Neutrophil (primary cell): Measurements from ENCODE around the gene SLC44A1.

Experiments used
- H3K27ac ChIP-seq: fragments of 200-600 bp; sonication (generic); 2 replicates; pipeline ENCODE4 v1.5.1; 2016; ENCODE audit warnings: mild to moderate bottlenecking, moderate library complexity
- H3K27me3 ChIP-seq: fragments of 200-600 bp; sonication (generic); 2 replicates; pipeline ENCODE4 v1.6.0; 2016; ENCODE audit warnings: mild to moderate bottlenecking
- H3K36me3 ChIP-seq: fragments of 200-600 bp; sonication (generic); 2 replicates; pipeline ENCODE4 v1.5.1; 2017
- H3K4me1 ChIP-seq, 2 experiments: fragments of 200-600 bp in 1 of 2; sonication (generic) in 1 of 2; 1 replicate in 1 of 2; 2 replicates in 1 of 2; pipeline versions ENCODE4 v1.5.1 to v1.6.1; 2013 to 2016; ENCODE audit warnings: low read depth in 1 of 2, low read length in 1 of 2, mild to moderate bottlenecking in 1 of 2, moderate library complexity in 1 of 2; ENCODE audit not compliant: control insufficient read depth in 1 of 2, insufficient read depth in 1 of 2
- H3K4me3 ChIP-seq, 2 experiments: fragments of 200-600 bp in 1 of 2; sonication (generic) in 1 of 2; 1 replicate in 1 of 2; 2 replicates in 1 of 2; pipeline ENCODE4 v1.5.1; 2013 to 2016; ENCODE audit warnings: low read depth in 1 of 2, low read length in 1 of 2, mild to moderate bottlenecking in 1 of 2, moderate library complexity in 1 of 2
- H3K9me3 ChIP-seq: fragments of 200-600 bp; sonication (generic); 2 replicates; pipeline ENCODE4 v1.5.1; 2016
- TF ChIP-seq, protein P1 (sequence below): fragments of 200-600 bp; sonication (generic); IDR thresholded peaks from 2 replicates; pipeline ENCODE4 v1.5.1; 2016; ENCODE audit warnings: antibody characterized with exemption

SLC44A1 gene

DNA sequence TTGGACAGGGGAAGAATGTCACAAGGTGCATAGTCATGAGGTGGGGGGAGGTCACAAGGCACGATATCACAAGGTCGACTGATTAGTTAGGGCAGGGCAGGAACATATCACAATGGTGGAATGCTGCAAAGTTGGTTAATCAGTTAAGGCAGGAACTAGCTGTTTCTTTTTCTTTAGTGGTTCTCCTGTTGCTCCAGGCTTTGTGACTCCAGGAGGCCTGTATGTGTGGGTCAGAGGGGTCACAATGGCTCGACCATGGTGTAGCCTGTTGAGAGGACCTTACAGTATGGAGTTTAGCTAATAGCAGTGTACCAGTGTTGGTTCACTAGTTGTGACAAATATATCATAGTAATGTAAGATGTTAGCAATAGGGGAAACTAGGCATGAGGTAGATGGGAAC is 191.0 kb downstream of the SLC44A1 start:
- Histone ChIP-seq H3K27ac (no peak overlapping the region), H3K4me3 (no peak overlapping the region), H3K36me3 (no peaks in the 10 kb centered on the region), H3K9me3 (no peaks in the 10 kb centered on the region), H3K27me3 (no peaks in the 10 kb centered on the region), H3K4me1 (peaks cover 0 to 5% of the 10 kb centered on the region in 2 experiments)
- TF ChIP-seq, protein P1, sequence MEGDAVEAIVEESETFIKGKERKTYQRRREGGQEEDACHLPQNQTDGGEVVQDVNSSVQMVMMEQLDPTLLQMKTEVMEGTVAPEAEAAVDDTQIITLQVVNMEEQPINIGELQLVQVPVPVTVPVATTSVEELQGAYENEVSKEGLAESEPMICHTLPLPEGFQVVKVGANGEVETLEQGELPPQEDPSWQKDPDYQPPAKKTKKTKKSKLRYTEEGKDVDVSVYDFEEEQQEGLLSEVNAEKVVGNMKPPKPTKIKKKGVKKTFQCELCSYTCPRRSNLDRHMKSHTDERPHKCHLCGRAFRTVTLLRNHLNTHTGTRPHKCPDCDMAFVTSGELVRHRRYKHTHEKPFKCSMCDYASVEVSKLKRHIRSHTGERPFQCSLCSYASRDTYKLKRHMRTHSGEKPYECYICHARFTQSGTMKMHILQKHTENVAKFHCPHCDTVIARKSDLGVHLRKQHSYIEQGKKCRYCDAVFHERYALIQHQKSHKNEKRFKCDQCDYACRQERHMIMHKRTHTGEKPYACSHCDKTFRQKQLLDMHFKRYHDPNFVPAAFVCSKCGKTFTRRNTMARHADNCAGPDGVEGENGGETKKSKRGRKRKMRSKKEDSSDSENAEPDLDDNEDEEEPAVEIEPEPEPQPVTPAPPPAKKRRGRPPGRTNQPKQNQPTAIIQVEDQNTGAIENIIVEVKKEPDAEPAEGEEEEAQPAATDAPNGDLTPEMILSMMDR = no peak

DNA sequence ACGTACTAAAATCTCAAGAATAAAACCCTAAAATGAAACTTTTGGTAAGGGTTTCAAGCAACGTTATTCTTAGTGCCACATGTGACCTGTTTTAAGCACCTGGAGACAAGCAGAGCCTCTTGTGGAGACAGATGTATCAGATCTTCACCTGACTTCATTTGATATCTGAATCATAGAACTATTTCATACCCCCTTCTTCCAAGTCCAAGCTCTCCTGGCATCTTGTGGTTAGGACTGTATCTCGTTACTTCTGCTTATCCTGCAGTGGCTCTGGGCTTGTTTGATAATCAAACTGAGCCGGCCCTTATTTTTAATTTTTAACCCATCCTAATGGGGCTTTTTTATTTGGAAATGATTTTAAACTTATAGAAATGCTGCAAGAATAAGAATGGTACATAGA is 192.3 kb downstream of the SLC44A1 start:
- H3K36me3 ChIP-seq = no peaks in the 10 kb centered on the region
- H3K9me3 ChIP-seq = no peaks in the 10 kb centered on the region
- no peaks in the 10 kb centered on the region for H3K27me3 ChIP-seq
- peaks cover 0 to 4% of the 10 kb centered on the region in 2 experiments for H3K4me1 ChIP-seq
- TF ChIP-seq, protein P1 = no peak
- H3K27ac ChIP-seq = no peak overlapping the region
- H3K4me3 ChIP-seq = no peak overlapping the region

DNA sequence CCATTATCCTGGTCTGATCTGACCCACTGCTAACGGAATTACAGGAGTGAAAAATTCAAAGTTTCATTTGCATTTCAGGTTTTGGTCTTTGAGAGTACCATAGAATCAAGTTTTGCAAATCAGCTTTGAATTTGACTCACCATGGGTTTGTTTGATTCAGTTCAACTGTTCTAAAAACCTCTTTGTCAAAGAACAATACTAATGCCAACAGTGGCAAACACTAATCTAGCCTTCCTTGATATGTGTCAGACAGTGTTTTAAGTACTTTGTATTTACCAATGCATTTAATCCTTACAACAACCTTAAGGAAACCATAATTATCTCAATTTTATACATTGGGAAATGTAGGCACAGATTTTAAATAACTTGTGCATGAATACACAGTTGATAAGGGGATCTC is 193.3 kb downstream of the SLC44A1 start:
- Histone ChIP-seq H3K27ac (no peak overlapping the region), H3K4me1 (no peaks in the 10 kb centered on the region), H3K36me3 (no peaks in the 10 kb centered on the region), H3K27me3 (no peaks in the 10 kb centered on the region), H3K4me3 (no peak overlapping the region), H3K9me3 (no peaks in the 10 kb centered on the region)
- TF ChIP-seq, protein P1 = no peak

DNA sequence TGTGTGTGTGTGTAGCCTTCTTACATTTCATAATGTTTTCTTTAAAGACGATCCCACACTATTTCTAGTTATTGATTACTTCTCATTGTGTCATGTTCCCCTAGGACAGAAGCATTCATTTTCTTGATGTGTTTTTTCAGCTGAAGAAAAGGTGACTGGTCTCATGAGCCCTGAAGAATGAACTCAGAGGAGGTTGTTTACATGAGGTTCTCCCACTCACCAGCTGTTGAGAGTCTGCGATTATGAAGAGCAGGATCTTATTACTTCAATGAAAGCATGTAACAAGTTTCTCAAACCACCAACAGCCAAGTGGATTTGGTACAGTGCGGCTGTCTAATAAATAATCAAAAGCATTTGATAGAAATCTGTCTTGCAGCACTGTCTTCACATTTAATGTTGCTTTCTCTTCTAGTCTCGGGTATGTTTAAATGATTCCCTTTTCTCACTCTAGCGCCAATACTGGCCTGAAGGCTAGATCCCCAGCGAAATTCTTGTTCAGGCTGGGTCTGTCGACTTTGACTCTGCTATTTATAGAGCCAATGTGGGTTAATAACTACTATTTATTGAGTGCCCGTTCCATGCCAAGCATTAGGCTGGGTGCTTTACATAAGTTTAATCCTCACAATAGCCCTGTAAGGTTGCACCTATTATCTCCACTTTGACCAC is 193.8 kb downstream of the SLC44A1 start:
- Histone ChIP-seq H3K27me3 (no peaks in the 10 kb centered on the region), H3K4me3 (no peak overlapping the region), H3K27ac (no peak overlapping the region), H3K36me3 (no peaks in the 10 kb centered on the region), H3K9me3 (no peaks in the 10 kb centered on the region), H3K4me1 (no peaks in the 10 kb centered on the region)
- TF ChIP-seq, protein P1 = no peak

DNA sequence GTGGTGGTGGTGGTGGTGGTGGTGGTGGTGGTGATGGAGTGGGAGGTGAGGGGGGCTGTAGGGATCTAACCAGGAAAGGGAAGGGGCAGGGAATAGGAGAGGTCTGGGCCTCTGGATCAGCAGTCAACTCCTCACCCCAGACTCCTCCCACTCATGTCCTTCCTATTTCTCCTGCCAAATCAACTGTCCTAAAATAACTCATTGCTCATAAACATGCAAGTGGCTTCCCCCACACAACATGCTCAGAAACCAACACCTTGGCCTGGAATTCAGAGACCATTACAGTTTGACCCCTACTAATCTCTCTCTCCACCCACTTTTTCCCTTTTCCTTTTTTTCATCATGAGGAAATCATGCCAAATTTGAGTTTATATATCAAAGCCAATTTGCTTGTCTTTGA is 195.0 kb downstream of the SLC44A1 start:
- TF ChIP-seq, protein P1 = no peak
- Histone ChIP-seq H3K4me3 (no peak overlapping the region), H3K27ac (no peak overlapping the region), H3K27me3 (no peaks in the 10 kb centered on the region), H3K4me1 (no peaks in the 10 kb centered on the region), H3K36me3 (no peaks in the 10 kb centered on the region), H3K9me3 (no peaks in the 10 kb centered on the region)
